Ramos (cell line): ENCODE results near the gene VTI1A.

Experiments used
- in situ Hi-C: fragments of 300-500 bp; cut with MboI; formaldehyde crosslinking; loops from one replicate; pipeline ENCODE4 v1.14.3; 2022; ENCODE audit warnings: low sequenced_read_pairs; ENCODE audit not compliant: unreplicated experiment

The VTI1A gene

DNA sequence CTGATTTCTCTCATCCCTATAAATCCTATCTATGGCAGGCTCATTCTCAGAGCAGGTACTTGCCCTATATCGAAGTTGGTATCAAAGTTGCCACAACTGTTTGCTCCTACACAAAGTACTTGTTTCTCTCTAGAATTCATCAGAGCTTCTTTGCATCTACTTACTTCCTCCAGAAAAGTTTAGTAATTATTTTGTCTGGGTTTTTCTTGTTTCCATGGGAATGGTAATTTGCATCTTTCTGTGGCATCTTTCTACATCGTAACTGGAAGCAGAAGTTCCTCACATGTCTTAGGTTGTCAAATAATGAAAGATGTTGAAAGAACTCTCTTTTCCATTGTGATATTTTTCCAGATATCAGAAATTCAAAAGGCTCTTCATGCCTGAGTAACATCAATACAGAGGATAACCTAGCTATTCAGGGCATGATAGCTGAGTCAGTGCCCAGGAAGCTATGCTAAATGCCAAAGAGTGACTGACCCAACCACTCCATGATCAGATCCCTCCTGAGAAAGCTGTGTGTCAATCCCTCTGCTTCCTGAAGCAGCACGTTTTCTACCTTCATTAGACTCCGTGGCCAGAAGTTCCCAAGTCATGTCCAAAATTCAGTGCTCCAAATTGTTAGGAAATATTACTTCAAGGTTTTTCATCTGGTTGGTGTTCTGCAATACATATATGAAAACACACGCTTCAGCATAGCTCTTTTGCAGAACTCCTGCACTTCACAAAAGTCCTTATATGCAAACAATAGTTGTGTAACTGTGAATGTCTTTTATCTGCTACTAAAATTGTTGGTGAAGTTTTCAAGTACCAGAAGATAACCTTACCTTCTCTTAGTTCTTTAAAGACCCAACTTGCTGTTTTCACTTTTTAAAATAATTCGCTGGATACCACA, 216.5 kb downstream of the VTI1A start:
- in situ Hi-C loops: no loop called here

DNA sequence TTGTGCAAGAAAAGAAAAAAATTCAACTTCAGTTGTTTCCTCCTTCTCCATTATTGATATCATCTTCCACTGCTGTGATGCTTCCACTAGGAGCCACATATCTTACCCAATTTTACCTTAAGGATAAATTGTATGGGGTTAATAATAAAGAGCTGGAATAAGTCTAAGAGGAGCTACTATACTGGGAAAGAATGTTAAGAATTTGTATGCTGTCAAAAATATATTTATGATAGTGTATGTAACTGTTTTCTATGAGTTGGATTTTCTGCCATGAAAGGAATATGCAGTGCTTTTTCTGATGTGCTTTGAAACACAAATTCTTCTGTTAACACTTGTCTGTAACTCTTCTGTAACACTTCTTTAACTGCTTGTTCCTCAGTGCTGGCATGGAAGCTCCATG, 219.1 kb downstream of the VTI1A start:
- in situ Hi-C loops: no loop called here

DNA sequence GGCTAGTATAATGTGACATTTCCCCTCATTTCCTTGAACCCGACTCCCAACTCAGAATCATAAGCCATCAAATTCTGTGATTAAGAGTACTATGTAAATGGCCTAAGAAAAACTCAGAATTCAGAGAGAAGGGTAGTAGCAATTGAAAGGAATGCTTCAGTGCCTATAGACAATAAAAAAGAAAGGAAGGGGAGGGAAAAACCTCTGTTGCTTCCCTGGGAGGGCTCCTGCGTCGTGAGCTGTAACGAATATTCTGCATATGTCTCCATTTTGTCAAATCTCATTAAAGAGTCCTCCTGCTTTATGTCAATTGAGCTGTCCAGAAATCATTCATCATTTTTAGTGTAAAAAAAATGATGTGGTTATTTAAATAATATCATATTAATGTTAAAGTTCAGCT, 223.0 kb downstream of the VTI1A start:
- in situ Hi-C loops: no loop called here

DNA sequence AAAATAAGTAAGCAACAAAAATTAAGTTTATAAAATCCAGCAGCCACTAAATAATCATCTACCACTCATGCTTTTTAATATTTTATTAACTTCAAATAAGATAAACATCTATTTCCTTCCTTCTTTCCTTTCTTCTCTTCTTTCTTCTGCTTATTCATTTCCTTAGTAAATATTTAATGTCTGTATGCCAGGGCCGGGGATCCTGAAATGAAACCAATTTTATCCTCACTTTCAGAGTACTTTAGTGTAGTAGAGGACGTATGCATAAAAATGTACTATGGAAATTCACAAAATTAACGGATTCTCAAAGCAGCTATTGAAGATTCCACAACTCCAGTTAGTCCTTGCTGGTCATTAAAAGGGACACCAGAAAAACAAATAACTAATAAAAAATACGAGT, 224.7 kb downstream of the VTI1A start:
- in situ Hi-C loops: no loop called here

DNA sequence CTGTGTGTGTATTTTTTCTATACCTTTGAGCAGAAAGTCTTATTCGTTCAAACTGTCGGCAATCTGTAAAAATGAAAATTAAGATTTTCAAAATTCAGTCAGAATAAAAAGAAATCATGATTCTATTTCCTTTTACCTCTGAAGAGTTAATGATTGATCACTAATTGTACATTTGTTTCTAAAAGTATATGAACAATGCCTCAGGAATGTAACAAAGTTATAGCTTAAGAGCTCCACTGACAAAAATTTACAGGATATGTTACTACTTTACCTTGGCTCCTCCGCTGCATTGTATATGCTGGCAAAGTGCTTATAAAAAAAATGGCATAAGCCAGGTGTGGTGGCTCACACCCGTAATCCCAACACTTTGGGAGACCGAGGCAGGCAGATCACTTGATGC, 225.7 kb downstream of the VTI1A start:
- in situ Hi-C loops: no loop called here

DNA sequence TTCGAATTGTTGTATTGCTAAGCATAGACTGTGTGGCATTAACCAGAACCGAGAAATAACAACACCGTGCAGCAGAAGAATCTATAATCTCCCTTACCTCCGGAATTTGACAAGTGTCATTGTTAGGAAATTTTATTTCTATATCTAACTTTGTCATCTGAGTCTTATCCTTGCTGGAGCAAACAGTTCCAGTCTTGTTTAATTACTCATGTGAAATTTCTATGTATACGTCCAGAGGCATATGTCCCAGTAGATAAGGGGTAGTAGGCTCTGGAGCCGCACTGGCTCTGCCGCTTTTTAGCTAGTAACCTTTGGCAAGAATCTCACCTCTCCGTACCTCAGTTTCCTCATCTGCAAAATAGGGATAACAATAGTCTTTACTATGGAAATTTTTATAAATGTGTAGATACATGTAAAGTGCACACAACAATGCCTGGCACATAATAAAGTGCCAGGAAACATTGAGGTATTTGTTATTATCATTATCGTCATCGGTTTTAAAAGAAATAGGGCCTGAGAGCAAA, 228.6 kb downstream of the VTI1A start:
- in situ Hi-C loops: no loop called here

DNA sequence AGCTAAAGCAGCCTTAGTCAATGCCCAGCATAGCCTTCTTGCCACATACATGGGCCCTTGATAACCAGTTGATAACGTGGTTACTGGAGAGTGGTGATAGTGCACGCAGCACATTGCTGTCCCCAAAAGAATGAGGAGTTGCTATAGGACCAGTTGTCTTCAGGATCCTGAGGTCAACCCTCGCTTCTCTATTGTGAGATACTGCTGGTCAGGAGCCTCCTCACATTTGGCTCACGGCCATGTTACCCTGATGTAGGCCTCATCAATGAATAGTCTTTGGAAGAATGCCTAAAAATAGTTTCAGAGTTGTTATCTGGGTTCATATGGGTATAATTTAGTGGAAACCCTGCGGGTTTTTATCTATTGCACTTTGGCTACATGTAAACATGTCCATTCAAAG, 230.7 kb downstream of the VTI1A start:
- in situ Hi-C loops: no loop called here

DNA sequence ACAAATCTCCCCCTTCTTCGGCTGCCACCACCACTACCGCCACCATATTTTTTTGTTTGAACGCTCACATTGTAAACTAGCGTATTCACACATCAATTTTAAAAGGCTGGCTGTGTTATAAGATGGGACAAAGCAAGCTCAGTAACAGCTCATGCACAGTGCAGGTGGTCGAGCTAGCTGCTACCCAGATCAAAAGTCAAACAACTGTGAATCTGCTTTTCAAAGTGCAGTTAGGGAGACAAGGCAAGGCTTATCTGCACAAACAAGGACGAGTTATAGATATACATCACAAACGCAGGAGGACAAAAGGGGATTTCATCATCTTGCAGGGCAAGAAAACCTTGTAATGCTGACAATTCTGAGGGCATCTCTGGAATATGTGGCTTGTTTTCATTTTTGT, 231.6 kb downstream of the VTI1A start:
- in situ Hi-C loops: no loop called here

DNA sequence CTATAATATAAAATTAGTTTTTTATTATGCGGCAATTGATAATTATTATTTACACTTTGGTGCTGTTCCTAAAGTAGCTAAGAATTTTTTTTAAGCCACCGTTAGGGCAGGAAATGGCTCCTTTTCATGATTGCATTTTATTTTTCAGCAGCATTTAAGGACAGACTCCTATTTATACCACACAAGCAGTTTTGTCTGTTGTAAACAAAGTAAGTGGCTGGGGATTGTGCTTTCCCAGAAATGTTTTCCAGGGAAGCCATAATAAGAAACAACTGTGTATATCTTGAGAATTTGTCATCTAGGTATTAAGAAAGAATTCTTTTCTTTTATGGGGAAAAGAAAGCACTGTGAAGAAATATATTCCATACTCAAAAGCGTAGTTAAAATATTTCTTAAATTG, 232.0 kb downstream of the VTI1A start:
- in situ Hi-C loops: no loop called here

DNA sequence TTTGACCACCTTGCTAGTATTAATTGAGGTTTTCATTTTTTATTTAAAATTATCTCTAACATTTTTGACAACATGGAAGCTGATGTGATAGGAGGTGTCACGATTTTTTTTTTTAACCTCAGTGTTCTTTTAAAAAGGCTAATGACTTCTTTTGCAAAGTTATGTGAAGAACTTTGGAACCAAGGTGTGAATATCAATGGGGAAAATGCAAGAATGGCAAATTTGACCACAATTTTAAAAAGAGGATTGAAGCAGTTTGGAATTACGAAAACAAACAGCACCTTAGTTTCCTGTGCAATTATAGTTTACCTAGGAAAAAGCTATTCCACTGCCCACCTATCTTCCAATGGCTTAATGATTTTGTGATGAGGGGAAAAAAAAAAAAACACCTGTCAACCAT, 232.4 kb downstream of the VTI1A start:
- in situ Hi-C loops: no loop called here

DNA sequence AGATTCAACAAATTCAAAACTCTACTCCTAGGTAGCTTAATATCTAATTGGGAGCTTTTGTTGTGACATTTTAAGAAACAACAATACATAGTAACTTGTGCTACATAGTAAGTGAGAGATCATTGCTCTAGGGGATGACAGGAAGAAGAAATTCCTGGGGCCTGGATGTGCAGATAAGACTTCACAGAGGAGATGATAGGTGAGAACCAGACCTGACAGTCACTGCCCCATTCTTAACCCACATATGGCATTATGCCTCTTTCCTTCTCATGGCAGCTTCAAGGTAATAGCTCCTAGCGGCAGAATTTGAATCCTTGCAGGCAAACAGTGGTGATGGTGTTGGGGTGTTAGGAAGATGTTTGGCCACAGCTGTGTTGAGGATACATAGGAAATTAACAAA, 233.6 kb downstream of the VTI1A start:
- in situ Hi-C loops: no loop called here

DNA sequence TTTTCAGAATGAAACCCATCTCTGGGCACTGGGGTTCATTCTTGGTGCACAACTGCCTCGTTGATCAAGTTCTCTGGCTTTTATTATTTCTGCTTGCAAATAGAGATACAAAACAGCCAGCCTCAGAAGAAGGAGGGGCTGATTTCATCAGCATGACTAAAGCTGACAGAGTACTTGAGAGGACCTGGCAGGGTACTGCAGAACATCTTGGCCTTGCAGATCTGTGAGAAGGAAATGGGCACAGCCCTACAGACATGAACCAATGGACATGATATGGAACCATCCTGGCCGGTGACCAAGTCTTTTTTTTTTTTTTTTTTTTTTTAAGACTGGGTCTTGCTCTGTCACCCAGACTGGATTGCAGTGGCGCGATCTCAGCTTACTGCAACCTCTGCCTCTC, 240.6 kb downstream of the VTI1A start:
- in situ Hi-C loops: no loop called here

DNA sequence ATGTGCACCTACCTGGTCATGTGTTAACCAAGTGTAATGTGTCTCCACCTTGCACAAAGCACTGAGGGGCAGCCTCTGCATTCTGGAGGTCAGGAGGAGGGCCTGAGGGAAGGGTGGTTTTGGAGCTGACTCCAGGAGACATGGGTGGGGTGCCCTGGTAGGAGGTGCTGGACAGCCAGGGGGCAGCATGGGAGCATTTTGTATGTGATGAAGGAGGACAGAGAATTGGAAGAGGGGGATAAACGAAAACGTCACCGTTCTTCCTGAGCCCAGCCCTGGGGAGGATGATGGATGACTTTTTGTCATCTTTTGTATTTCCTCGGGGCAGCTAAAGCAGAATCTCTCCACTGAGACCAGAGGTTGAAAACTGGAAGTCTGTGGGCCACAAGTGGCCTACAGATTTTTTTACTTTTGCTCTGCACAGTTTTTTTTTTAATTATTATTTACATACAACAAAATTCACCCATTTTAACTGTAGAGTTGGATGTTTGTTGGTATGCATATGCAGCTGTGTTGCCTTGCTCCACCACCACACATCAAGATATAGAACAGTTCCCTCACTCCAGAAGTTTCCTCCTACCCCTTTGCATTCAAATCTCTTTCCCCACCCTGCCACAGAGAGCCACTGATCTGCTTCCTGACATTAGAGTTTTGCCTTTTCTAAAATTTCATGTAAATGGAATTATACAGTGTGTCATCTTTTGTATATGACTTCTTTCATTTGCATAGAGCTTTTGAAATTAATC, 242.5 kb downstream of the VTI1A start:
- in situ Hi-C loops: no loop called here

DNA sequence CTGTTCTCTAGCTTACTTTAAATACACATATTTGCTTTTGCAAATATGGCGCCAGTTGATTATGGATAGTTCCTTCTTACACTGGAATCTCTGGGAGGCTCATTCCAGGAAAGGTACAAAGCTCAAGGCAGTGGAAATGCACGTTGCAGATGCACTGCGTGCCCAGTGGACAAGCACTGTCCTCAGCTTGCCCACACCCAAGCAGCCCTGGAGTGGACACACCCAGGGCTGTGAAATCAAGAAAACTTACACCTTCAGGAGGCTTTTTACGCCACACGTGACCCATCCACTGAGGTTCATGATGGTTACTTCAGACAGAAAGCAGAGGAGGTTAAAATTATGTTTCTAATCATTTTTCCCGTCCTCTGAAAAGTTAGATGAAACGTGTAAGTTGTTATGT, 248.5 kb downstream of the VTI1A start:
- in situ Hi-C loops: no loop called here

DNA sequence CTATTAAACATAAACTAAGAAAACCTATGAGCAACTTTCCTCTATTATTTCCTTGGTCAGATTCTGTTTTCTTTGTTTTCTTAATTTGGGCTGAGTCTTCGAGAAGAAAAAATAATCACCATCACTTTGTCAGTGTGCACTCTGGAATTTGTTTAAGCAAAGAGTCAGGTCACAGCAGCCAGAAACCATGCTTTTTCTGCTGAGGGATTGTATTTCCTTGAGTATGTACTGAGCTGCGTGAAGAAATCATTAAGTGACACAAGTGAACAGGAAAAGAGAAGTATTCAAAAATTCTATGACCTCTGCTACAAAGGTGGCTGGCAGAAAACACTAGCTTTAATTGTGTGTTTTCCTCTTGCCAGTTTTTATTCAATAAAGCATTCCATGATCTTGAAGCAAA, 249.6 kb downstream of the VTI1A start:
- in situ Hi-C loops: no loop called here

DNA sequence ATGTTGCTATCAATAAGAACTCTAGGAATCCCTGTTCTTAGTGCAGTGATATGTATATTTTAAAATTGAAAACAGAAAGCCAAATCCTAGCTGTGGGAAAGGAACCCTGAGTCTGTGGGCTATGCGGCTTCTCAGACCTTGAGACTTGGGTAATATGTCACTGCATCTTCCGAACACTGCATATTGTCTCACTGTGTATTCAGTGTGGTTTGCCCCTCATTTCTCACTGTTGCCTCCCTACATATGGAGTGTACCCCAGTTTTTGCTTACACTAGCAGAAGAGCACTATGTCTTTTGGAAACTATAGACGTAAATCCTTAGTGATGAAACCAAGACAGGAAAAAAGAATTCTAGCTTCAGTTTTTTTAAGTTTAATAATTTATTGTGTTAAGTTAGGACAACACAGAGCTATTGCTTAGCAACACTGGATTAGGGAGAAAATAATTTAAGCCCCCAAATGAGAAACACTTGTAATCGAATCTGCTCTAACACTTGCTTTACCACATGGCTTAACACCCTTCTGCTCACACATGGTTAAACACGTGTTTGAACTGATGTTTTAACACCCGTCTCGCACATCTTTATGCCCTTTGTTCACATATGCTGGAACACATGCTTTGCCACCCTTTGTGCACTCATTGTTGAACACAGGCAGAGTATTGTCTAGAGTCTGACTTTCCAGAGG, 251.3 kb downstream of the VTI1A start:
- in situ Hi-C loops: no loop called here

DNA sequence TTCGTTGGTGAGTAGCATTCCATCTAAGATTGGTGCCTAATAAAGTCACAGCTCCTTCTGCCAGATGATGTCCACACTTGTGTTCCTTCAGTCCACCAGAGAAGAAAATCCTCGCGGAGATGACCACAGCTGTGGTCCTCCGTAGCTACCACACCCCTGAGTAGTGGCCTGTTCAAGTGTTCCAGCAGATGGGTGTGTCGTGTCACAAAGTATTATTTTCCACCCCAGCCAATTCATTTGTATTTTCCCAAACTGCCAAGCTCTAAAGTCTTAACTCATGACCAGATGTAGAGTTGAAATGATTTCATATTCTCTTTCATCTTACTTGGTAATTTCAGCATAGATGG, 251.8 kb downstream of the VTI1A start:
- in situ Hi-C loops: no loop called here

DNA sequence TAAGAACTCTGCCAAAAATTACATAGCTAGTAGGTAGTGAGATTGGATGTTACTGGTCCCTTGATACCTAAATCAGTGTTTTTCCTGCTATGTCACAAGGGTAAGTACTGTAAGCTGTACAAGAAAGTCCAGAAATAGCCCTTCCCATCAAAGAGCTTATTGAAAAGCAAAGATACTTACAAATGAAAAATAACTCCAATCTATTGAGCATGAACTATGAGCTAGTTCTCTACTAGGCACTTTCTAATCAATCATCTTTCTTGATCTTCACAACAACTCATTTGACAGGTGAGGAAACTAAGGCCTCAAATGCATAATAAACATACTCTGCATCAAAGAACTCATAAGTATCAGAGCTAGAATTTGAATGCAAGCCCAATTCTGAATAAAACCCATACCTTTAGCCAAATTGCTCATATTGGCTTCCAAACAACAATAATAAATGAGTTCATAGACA, 253.2 kb downstream of the VTI1A start:
- in situ Hi-C loops: no loop called here

DNA sequence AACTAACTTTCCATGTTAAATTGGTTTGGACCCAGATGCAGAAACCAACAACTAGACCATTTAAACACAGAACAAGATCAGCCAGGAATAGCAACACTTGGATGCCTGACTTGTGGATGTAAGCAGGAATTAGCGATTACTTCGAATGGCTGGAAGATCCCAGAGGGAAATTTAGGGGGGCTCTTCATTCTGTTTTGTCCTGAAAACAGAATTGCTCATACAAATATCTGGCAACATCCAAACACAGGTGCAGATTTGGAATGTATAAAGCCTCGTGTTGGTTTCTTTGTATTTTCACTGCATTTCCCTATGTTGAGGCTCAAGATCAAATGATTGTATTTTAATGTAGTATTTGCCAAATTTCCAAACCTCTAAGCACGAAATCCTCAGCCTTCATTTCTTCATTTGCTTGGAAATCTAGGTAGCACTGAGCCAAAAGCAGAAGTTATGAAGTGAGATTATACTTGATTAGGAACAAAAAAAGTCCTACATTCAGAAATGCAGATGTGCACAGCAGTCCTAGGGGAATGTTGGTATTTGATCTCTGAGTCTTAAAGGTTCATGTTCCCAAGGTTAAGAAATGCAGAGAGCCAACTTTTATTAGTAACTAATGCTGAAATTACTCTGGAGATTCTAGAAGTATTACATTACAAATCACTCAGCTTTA, 254.3 kb downstream of the VTI1A start:
- in situ Hi-C loops: no loop called here

DNA sequence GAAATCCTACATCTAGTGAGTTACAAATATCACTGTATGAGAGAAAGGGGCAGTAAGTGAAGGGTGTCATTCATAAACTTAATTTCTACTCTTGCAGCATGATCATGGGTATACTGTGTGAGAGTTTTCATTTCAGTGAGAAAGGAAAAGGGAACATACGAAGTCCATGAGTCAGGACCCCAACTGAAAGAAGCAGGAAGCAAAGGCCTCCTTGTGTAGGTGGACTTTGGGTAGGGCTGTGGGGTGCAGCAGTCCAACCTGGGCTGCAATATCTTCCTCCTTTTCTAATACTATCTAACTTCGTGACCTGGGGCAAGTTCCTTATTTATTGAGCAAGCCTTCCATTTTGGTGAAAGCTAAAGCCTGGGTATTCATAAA, 254.9 kb downstream of the VTI1A start:
- in situ Hi-C loops: no loop called here
